ENCODE results near the gene FNDC3B.

Gene FNDC3B

DNA sequence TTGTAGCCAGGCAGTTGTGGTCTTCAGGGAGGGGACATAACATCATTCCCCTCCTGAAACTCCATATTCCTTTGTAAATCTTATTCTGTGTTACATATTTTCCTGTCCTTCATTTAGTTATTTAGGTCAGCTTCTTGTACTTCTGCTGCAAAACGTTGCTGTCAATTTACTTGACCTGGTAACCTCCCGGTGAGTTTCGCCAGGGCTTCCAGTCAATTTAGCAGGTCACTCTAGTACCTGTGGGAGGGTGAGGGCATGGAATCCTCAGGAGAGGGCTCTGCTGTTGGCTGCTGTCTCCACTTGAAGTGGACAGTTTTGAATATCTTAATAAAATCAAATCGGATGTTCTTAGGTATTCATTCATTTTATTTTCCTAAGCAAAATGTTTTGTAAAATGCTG lies 29.6 kb downstream of the FNDC3B start:
- no peak for DNase-seq
- in situ Hi-C loops (cut with MboI; ENCODE audit: low pct_unique_long_range_greater_than_20kb, low sequenced_read_pairs): no loop called here

DNA sequence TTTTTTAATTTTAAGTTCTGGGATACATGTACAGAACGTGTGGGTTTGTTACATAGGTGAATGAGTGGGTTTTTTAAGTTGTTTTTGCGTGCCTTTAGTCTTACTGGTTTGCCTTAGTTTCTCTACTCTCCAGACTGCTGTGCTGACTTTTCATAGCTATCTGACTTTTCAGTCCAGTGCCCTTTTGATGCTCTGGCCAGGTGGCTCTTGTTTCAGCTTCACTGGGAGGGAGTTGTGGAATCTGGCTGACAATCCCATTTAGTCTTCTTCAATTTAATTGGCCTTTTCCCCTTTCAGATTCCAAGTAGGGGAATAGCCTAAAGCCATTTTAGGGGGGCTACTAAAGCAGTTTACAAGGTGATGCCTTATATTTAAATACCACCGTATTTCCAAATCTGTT lies 30.1 kb downstream of the FNDC3B start:
- no peak for DNase-seq
- in situ Hi-C loops (cut with MboI; ENCODE audit: low pct_unique_long_range_greater_than_20kb, low sequenced_read_pairs): no loop called here

DNA sequence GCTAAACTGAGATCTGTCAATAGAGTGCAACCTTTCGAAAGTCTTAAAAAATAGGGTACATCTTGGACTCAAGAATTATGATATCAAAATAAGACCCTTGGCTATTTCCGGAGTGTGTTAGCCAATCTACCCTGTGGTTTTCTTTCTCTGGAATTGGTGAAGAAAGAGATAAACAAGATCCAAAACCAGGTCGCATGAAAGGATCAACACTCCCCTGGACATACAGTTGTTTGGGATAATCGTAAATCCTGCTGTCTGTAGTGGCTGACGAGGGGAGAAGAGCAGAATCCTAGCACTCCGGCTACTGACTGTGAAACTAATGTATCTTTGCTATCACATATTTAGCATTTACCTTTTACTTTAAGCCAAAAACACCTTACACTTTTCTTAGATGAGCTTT lies 30.9 kb downstream of the FNDC3B start:
- DNase-seq: no peak
- in situ Hi-C loops (cut with MboI; ENCODE audit: low pct_unique_long_range_greater_than_20kb, low sequenced_read_pairs): no loop called here

DNA sequence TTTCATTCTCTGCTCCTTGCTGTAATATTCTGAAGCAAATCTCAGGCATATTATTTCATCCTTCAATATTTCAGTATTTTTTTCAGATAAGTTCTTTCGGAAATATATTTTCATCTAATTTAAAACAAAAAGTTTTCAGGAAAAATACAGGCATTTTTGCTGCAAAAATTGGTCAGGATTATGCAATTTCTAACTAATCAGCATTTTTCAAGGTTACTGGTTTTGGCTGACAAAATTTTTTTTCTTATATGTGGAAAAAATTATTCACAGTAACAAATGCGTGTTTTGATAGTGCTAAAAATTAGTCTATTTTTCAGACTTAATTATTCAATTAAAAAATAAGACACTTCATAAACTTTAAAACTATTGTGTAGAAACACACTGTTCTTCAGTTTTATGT lies 31.4 kb downstream of the FNDC3B start:
- in situ Hi-C loops (cut with MboI; ENCODE audit: low pct_unique_long_range_greater_than_20kb, low sequenced_read_pairs): no loop called here

DNA sequence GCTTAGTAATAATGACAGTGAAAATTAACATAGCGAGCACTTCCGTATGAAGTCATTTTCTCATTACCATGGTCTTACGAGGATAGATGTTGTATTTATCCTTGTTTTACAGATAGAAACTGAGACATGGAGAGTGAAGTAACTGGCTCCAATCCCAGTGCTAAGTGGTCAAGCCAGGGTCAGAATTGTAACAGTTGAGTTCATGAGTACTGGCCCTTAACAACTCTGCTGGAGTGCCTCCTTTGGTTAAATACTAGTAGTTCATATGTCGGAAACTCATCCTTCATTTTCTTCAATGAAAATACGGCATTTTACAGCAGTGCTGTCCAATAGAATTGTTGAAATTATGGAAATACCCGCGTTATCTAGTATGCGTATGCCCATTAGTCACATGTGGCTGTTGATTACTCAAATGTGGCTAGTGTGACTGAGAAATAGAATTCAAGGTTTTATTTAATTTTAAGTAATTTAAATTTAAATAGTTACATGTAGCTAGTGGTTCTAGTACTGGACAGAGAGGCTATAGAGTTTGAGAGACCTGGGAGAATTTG lies 32.5 kb downstream of the FNDC3B start:
- in situ Hi-C loops (cut with MboI; ENCODE audit: low pct_unique_long_range_greater_than_20kb, low sequenced_read_pairs): no loop called here
- no peak for DNase-seq

More for the DNA sequence above, 31.4 kb downstream of the FNDC3B start:
- no peak for DNase-seq

DNA sequence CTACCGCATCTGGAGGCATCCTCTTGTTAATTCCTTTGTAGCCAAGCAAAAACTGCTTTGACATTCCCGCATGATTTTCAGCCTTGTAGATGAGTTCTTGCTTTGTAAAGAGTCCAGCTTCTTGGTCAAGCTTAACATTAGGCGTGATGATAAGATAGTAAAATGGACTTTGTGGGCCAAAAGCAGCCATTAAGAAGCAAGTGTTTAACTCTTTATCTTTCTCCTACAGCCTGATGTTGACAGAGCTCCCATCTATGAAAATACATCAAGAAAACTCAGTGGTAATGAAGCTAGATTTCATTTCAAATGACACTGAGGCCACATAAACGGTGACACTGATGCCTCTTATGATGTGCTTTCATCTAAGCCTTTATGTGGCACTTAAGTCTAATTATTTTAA lies 33.2 kb downstream of the FNDC3B start:
- DNase-seq: no peak
- in situ Hi-C loops (cut with MboI; ENCODE audit: low pct_unique_long_range_greater_than_20kb, low sequenced_read_pairs): no loop called here

DNA sequence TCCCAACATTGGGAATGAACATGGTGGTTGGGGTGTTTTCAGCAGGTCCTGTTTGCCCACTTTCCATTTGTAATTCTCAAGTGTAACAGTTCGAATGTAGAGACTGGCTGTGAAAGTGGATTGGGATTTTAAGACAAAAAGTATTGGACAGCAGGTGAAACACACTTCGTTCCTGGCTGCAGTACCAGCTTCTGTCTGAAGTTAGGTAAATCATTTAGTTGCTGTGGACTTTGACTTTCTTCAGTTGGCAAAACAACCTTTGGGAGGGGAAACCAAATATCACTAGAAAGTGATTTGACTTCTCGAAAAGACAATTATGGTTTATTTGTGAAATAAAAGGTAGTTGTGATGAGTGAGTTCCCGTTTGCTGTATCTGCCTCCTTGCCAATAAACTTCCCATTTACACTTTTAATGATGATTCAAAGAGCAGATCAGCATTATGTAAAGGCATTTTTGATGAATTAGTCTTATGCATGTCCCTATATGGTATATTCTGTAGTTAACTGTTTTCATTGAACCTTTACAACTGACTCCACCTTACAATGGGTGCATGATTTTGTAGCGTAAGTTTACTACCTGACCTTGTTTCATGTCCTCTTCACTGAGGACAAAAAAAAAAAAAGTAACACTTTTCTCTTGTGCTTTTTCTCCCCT lies 34.0 kb downstream of the FNDC3B start:
- no peak for DNase-seq
- in situ Hi-C loops (cut with MboI; ENCODE audit: low pct_unique_long_range_greater_than_20kb, low sequenced_read_pairs): no loop called here

DNA sequence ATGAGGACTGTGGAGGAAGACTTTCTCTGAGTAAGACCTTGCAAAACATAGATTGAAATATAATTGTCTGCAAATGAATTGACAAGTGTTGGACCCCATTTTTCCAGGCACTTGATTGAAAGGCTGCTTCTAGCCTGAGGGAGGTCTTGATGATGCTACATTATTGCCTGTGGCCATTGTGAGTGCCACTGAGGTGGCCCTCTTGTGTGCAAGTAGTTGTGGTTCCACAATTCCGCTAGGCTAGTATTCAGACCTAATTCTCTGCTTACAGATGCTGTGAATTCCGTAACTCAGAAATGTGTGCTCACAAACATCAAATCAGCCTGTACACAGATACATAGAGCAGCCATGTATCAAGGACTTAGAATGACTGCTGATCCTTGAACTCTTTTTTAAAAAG lies 34.7 kb downstream of the FNDC3B start:
- in situ Hi-C loops (cut with MboI; ENCODE audit: low pct_unique_long_range_greater_than_20kb, low sequenced_read_pairs): no loop called here
- peak; percentile 19 for DNase-seq

DNA sequence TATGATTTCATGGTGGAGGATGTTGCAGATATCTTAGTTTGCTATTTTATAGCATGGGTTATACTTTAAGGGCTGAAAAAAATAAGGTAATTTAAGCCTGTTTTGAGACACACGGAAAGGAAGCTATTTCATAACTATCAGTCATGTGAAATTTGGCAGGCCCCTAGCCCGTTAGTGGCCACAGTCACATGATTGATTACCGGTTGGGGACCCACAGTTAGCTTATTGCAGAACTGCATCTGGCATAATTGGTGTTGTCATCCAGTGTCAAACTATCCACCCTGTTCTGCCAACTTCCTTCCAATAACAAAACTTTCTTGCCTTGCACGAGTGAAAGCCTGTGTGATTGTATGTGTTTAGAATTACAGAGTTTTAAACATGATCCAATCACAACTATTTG lies 35.2 kb downstream of the FNDC3B start:
- DNase-seq: peak; percentile 78

DNA sequence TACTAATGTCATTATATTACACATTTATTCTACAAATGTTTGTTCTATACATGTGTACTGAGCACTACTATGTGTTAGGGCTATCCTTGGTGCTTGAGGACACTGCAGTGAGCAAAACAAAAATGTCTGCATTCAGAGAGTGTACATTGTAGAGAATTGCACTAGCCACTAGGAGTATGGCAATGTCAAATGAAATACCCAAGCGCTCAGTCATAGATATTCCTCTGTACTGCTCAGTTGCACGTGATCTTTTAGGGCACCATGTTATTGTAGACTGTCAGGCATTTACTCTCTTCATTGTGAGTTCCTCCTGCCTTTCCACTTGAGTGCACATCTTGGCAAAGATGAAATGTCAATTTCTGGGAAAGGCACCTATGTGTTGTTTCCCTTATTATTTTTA lies 36.8 kb downstream of the FNDC3B start:
- in situ Hi-C loops (cut with MboI; ENCODE audit: low pct_unique_long_range_greater_than_20kb, low sequenced_read_pairs): no loop called here

More for the DNA sequence above, 35.2 kb downstream of the FNDC3B start:
- in situ Hi-C loops (cut with MboI; ENCODE audit: low pct_unique_long_range_greater_than_20kb, low sequenced_read_pairs): no loop called here

DNA sequence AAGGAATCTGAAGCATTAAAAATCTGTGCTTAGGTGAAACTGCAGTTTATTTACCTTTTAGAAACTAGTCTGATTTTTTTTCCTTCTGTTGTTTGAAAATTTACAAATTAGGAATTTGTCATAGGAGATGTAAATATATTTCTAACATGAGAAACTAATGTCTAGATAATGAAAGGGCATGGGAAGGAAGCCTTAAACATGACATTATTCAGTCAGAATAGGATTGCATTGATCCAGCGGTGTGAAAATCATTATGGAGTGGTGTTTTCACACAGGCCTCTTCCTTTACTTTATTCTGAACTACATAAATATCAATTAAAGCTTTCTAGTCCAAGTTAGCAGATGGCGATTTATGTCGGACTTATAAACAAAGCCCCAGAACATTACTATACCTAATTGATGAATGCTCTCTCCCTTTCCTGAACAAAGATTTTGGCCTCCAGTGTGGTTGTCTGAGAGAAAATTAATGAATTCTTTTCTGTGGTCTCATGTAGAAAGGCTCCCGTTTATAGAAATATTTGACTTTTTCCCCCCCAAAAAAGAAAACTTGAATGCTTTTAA lies 37.9 kb downstream of the FNDC3B start:
- in situ Hi-C loops (cut with MboI; ENCODE audit: low pct_unique_long_range_greater_than_20kb, low sequenced_read_pairs): no loop called here
- no peak for DNase-seq

More for the DNA sequence above, 36.8 kb downstream of the FNDC3B start:
- no peak for DNase-seq

DNA sequence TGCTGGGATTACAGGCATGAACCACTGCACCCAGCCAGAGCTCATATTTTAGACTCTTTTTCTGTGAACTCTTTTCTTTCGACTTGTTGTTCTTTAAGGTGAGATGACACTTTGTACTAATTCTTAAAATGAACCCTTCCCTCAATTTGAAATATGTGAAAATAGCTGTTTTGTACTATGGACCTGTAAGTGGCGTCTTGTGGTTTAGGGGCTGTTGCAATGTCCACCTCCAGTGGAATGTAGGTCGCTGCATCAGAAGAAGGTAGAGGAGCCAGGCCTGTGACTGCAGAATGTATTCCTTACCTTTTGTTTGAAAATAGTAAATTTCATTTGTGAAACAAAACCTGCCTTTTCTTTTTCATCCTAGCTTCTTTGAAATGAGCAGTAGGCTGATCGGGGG lies 38.9 kb downstream of the FNDC3B start:
- no peak for DNase-seq
- in situ Hi-C loops (cut with MboI; ENCODE audit: low pct_unique_long_range_greater_than_20kb, low sequenced_read_pairs): no loop called here

DNA sequence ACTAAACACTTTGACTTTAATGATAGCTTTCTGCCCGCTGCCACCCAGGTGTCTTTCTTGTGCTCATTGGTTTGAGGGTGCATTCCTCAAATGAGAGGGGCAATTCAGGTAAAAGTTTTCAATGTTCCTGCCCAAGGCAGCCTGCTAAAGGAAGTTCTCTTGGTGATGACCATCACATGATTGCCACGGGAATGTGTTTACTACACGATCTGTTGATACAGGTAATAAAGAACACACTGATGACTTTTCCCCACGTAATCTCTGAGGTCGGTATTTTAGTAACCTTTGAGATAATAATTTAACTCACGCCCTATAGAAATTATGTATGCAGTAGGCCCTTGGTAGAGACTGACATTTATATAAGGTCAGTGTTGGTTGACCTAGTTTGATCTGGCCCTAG lies 39.3 kb downstream of the FNDC3B start:
- no peak for DNase-seq

DNA sequence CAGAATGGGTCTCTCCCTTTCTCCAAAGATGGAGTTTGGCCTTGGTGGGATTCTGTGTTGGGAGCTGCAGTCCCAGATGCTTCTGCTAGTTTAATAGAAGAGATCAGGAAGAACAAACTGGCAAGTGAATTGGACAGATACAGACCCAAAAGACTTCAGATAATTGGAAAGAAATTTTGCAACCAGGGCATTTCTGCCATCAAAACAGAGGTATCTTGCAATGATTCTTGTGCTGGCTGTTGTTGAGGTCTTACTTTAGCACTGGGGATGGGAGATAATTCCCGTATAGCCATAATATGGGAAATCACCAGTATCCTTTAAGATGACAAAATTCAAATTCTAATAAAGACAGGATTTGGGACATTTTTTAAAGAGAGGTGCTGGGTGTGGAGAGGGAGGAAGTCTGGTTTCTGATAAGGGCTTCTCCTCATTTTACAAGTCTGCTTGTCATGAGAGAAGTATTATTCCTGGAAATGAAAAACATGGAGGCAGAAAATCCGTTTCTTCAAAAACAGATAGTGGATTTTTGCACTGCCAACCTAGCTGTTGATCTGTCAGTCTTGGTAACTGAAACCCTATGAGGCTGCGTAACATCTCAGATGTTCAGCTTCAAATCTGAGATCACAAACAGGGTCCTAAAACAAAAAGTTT lies 40.1 kb downstream of the FNDC3B start:
- in situ Hi-C loops (cut with MboI; ENCODE audit: low pct_unique_long_range_greater_than_20kb, low sequenced_read_pairs): no loop called here
- no peak for DNase-seq

More for the DNA sequence above, 39.3 kb downstream of the FNDC3B start:
- in situ Hi-C loops (cut with MboI; ENCODE audit: low pct_unique_long_range_greater_than_20kb, low sequenced_read_pairs): no loop called here

DNA sequence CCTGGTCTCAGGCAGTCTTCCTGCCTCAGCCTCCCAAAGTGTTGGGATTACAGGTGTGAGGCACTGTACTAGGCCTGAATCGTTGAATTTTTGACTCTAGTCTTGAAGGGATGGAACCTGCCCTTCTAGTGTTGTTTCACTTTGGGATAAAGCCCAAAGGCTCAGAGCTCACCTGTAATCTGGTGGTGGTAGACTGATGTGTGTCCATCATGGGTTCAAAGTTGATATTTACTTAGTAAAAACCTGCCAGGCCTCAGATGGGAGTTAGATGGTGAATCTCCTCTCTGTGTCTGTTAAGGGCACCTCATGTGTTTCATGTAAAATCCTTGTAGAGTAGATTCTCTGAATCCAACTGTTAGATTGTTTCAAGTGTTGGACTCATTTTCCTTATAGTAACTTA lies 41.1 kb downstream of the FNDC3B start:
- in situ Hi-C loops (cut with MboI; ENCODE audit: low pct_unique_long_range_greater_than_20kb, low sequenced_read_pairs): no loop called here
- DNase-seq: no peak

DNA sequence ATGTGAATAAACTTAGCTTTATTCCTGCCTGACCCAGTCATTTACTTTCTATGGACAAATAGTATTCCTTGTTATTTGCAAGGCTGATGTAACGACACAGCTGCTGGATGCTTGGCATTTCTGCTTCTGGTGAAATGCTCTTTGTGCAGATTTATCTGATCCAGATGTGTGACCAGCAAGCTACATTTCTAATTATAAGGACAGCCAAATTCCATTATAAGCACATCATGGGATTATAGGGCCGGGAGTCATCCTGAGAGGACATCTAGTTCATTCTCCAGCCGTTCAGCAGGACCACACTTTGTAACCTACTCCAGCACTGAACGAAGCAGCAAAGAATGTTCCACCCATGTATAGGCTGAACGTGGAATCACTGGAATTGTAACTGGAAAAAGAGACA lies 42.9 kb downstream of the FNDC3B start:
- no peak for DNase-seq
- in situ Hi-C loops (cut with MboI; ENCODE audit: low pct_unique_long_range_greater_than_20kb, low sequenced_read_pairs): no loop called here

DNA sequence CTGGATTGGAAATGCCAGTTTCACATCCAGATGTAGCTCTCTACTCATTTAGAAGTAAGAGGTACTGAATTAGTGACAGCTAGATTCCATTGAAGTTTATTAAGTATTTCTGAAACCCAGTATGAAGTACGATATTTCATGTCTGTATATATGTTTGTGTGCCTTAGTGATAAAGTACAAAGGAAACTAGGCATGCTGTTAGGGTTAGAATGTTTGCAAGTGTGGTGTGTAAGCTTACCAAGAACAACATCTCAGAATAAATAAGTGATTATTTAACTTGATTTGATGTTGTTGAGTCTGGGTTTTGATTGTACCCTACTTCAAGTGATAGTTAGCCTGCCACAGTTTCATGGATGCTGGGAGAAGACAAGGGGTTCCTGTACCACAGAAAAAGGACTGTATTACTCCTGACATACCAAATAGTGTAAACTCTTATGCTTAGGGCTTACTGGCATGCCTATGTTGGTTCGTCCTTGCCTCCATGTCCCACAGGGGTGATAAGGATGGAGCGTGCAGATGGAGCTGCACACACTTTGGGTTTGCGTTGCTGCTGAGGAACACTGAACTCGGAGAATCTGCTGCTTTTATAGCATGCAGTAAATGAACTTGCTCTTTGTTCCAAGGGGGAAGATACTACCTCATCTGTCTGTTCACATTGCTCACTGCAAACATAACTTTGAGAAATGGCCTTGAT lies 43.6 kb downstream of the FNDC3B start:
- in situ Hi-C loops (cut with MboI; ENCODE audit: low pct_unique_long_range_greater_than_20kb, low sequenced_read_pairs): no loop called here

DNA sequence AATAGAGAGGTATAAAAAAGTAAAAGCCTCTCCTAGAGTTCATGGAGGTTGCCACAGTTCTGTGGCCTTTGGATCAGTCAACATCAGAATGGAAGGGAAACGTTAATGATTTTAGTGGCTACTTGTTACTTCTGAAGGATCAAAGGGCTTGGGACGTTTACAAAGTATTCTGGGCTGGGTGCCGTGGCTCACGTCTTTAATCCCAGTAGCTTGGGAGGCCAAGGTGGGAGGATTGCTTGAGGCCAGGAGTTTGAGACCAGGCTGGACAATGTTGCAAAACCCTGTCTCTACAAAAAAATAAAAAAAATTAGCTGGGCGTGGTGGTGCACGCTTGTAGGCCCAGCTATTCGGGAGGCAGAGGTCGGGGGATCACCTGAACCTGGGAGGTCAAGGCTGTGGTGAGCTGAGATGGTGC lies 44.6 kb downstream of the FNDC3B start:
- in situ Hi-C loops (cut with MboI; ENCODE audit: low pct_unique_long_range_greater_than_20kb, low sequenced_read_pairs): no loop called here
- no peak for DNase-seq

More for the DNA sequence above, 43.6 kb downstream of the FNDC3B start:
- no peak for DNase-seq

DNA sequence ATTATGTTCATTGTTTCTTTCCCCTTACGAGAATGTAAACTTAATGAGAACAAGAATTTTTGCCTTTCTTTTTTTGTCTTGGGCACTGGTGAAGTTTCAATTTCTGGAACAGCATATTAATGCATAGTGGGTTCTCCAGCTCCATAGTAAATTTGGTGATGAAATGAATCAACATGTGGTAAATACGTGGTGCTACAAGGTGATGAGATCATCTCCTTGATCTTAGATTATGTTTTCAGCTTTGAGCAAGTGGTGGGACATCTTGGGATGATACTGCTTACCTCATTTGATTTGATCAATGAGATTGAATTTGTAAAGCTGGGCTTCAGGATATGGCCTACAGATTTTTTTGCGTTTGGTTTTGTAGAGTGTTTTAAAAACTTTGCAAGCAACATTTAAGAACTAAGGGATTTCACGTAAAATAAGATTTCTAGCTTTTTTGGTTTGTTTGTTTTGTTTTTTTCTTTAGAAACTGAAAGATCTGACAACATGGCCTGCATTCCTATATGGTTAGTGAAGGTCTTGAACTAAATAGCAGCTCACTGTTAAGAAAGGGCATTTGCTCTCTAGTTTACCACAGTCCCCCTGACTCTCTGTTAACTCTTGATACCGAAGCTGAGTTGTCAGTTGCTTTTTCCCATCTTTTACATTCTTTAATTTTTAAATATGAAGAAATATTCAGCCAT lies 45.6 kb downstream of the FNDC3B start:
- no peak for DNase-seq
- in situ Hi-C loops (cut with MboI; ENCODE audit: low pct_unique_long_range_greater_than_20kb, low sequenced_read_pairs): no loop called here

Measured in KBM-7 (cell line).